ENCODE results near the gene CRYBG2. TPM values are rescaled to one million over a fixed set of nuclear protein-coding genes. Genes with fewer than 3 reads are reported as not detected.

CRYBG2 gene
- total and polyA plus RNA-seq, 2 of the 8 experiments (the other 6 are each of a cell fraction or from before 2014, with no cell fraction given) = 14.2 to 17.0 TPM

GRCh38 chr1:26274801-26275425, 79.0 kb downstream of the CRYBG2 start:
- Histone ChIP-seq H3K4me2 (ENCODE audit: insufficient read depth in 1 of 2, low read depth in 2 of 2, low read length in 2 of 2) (no peak overlapping the region), H2AFZ (ENCODE audit: low read length) (no peak overlapping the region), H3K79me2 (ENCODE audit: control insufficient read depth in 1 of 2, insufficient read depth in 2 of 2, low read length in 2 of 2) (no peaks in the 10 kb centered on the region), H4K5ac (ENCODE audit: insufficient read length, low read depth, low read length) (no peak overlapping the region), H2BK15ac (ENCODE audit: low read length) (no peak overlapping the region), H3K23ac (ENCODE audit: insufficient read length) (no peak overlapping the region), H3K27ac (ENCODE audit: low read depth, low read length) (peak overlapping the region; percentile 26; the same call in 1 of the 2 replicates), H2BK120ac (replicated peaks; ENCODE audit: low read depth, low read length) (no peak overlapping the region), H2BK5ac (ENCODE audit: low read depth, low read length) (peak overlapping the region; percentile 2; the same call in 1 of the 2 replicates), H2AK5ac (ENCODE audit: low read depth, low read length) (no peak overlapping the region), H2BK12ac (ENCODE audit: low read depth, low read length) (no peak overlapping the region), H3K9me3 (ENCODE audit: insufficient read depth in 2 of 2, low read depth in 1 of 2, low read length in 1 of 2) (no peaks in the 10 kb centered on the region), H3K4ac (replicated peaks; ENCODE audit: insufficient read length, low read depth, low read length) (no peak overlapping the region), H3K23me2 (ENCODE audit: low read depth, low read length) (no peaks in the 10 kb centered on the region; the same call in 1 of the 2 replicates), H3K79me1 (ENCODE audit: low read depth, low read length) (no peaks in the 10 kb centered on the region), H4K20me1 (replicated peaks in 1 of 2; ENCODE audit: control insufficient read depth in 1 of 2, insufficient read depth in 2 of 2, low read length in 2 of 2) (peaks cover 2 to 9% of the 10 kb centered on the region in 2 experiments), H3K4me1 (replicated peaks in 1 of 4; ENCODE audit: control insufficient read depth in 3 of 4, insufficient read depth in 4 of 4, low read length in 3 of 4) (peaks cover 2 to 13% (median 5%) of the 10 kb centered on the region in 4 experiments), H3K4me3 (ENCODE audit: extremely low read depth in 1 of 4, insufficient read depth in 2 of 4, low read depth in 3 of 4, low read length in 4 of 4) (no peak overlapping the region), H2BK20ac (ENCODE audit: low read length) (no peak overlapping the region), H3K14ac (ENCODE audit: insufficient read length) (no peak overlapping the region), H3K9ac (replicated peaks in 1 of 4; ENCODE audit: extremely low read depth in 1 of 4, low read depth in 3 of 4, low read length in 3 of 4) (no peak overlapping the region), H4K8ac (ENCODE audit: extremely low read depth, insufficient read depth, low read length) (no peak overlapping the region), H3K56ac (replicated peaks; ENCODE audit: insufficient read length, low read depth, low read length) (no peak overlapping the region), H3K36me3 (ENCODE audit: control insufficient read depth in 2 of 4, insufficient read depth in 4 of 4, low read length in 3 of 4) (peaks cover 34 to 59% (median 54%) of the 10 kb centered on the region in 4 experiments), H3K18ac (ENCODE audit: extremely low read depth, low read length) (no peak overlapping the region), H4K91ac (replicated peaks; ENCODE audit: insufficient read length, low read length) (no peak overlapping the region), H3K27me3 (replicated peaks in 1 of 4; ENCODE audit: control insufficient read depth in 3 of 4, extremely low read depth in 1 of 4, insufficient read depth in 3 of 4, low read length in 3 of 4) (no peaks in the 10 kb centered on the region)
- FAIRE-seq (no peak), DNase-seq (ENCODE audit: low read depth in 1 of 2, low spot score in 2 of 2) (no peak)
- POLR2A ChIA-PET (ENCODE audit: partially characterized antibody) = interaction anchor here (0.8 to 1.9 kb wide), 5 partner anchors 10 to 197 kb away, joined by 3 to 5 read pairs (median 4); partner anchors contain the start of gene LIN28A
- CTCF ChIA-PET (ENCODE audit: partially characterized antibody) = interaction anchor here (0.7 to 39.7 kb wide), 23 partner anchors 10 to 430 kb away, joined by 3 to 1530 read pairs (median 4); partner anchors contain the start of genes CATSPER4, CD52, CEP85 and CNKSR1
- 95% methylated on average over 10 of the region's 11 CpGs; no CpG with 5 or more reads in 1 of the 2 experiments for WGBS, 2 experiments (ENCODE audit: extremely low coverage in 1 of 2, insufficient coverage in 1 of 2, insufficient read length in 1 of 2, insufficient replicate concordance in 2 of 2, low coverage in 1 of 2, low lambda C conversion rate in 2 of 2, missing lambda C conversion rate in 1 of 2)
- TF ChIP-seq TAF1 (IDR thresholded peaks at IDR 0.05; ENCODE audit: low read depth, low read length) = no peak
- no peak for TF ChIP-seq SUZ12 (IDR thresholded peaks at IDR 0.05; ENCODE audit: low read length)
- no peak for TF ChIP-seq CBX8 (IDR thresholded peaks at IDR 0.05; ENCODE audit: borderline replicate concordance, low read depth, low read length)
